SH-SY5Y (cell line): Measurements from ENCODE around the gene AKAP11.

Experiments
- GATA2 ChIP-seq: IDR thresholded peaks from 2 replicates; pipeline ENCODE4 v1.6.1; 2011; ENCODE audit warnings: mild to moderate bottlenecking, low read depth, low read length
- GATA3 ChIP-seq: IDR thresholded peaks from 2 replicates; pipeline ENCODE4 v1.6.1; 2011; ENCODE audit warnings: low read depth, mild to moderate bottlenecking, low read length, moderate library complexity

DNA sequence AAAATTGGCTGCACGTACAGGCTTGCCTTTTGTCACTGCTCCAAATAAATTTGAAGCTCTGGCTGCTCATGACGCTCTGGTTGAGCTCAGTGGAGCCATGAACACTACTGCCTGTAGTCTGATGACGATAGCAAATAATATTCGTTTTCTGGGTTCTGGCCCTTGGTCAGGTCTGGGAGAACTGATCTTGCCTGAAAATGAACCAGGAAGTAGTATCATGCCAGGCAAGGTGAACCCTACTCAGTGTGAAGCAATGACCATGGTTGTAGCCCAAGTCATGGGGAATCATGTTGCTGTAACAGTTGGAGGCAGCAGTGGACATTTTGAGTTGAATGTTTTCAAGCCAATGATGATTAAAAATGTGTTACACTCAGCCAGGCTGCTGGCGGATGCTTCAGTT, 16.1 kb upstream of the AKAP11 start:
- TF ChIP-seq GATA2 (no peak), GATA3 (no peak)
